CMK (cell line): Measurements from ENCODE around the gene HYKK.
"Not testable (repeated sequence)": the region's sequence is repeated elsewhere in the genome, so short reads cannot be mapped to it uniquely, and the experiment has no call there.

Experiments
- DNase-seq: peaks from one replicate; pipeline ENCODE4 v3.0.0-alpha.2; 2010; ENCODE audit warnings: low read depth

The HYKK gene

DNA sequence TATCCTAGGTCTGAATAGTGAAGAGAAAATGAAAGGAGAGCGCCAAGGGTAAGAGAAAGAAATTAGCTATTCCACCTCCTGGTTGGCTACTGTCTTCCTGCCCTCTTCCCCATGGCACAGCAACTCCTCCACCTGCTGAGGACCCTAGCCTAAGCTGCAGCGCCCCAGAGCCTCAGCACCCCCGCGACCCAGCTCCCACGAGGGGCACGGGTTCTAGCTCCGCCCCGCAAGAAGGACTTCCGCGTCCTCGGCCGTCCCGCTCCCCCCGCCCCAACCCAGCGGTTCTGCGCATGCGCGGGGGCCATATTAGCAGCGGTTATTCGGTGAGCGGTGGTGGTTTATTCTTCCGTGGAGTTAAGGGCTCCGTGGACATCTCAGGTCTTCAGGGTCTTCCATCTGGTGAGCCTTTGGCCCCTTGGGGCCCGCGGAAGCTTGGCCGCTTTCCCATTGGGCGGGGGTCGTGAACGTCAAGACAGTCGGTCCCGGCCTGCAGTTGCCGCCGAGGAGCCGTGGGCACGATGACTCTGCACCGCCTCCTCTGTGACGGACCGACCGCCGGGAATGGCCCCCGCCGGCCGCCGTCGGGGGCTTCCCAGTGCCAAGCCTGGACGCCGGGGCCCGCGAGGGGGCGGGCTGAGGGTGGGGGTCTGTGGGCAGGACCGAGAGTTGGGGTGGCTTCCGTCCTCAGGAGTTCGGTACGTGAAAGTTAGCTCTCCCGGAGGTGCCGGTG is 32.9 kb downstream of the HYKK start, which contains the start of gene PSMA4:
TSS of gene PSMA4 (plus strand) at position 304 of the 730 bp plus-strand sequence. CDS start 1,484 bp downstream, outside the sequence.
- peak; percentile 88 for DNase-seq

DNA sequence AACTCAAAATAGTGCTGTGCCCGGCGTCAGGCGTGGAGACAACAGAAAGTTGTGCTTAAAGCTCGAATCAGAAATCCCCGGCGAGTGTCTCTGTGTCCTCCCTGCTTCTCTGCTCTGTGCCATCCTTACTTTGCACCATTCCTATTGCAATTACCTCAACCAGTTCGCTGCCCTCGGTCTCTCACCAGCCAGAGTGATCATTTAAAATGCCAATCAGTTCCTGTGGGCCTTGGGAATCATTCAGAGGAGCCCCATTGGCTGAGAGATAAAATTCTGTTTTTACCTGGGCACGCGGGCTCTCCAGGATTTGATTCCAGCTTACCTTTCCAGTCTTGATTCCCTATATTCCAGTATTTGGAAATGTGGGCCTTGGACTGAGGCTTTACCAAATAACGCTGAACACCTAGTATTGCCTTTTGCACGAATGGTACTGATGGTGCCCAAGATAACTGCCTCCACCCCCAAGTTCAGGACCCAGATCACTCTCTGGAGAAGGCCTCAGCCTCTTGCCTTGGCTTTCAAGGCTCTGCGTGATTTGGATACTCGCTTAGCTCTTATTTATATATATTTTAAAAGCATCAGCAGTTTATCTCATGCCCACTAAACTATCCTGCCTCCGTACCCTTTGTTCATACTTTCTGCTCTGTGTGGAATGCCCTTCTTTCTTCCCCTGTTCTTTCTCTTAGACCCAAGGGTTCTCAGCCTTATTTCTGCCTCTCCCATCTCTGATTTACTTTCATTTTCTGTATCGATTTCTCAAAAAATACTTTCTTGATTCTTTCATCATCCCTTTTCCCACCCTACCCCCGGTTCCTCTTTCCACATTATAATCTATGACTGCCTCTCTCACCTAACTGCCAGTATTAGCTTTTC is 33.7 kb downstream of the HYKK start:
- no peak for DNase-seq

DNA sequence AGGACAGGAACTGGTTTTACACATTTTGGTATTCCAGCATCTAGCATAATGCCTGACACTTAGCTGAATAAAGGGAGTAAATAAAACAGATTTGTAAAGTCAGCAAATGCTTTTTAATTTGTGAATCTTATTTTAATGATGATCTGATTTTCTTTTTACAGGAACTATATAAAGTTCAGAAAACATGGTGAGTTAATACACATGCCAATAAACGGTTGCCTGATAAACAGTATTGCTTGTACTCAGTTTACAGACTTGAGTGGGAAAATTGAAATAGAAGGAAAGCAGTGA is 34.3 kb downstream of the HYKK start:
- no peak for DNase-seq

DNA sequence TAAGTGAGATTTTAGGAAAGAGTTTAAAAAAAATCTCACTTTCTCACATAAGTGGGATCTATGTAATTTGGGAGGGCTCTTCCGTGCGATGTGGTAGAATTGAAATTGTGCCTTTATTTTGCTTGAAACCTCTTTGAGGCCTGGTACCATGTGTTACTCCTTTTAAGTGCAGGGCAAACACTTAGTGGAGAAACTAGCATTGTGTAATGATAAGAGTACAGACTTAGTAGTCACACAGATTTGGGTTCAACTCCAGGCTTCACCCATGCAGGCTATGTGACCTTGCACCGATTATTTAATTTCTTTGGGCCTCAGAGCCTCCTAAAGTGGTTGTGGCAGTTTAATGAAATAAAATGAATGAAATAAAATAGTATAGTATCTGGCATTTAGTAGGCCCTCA is 35.3 kb downstream of the HYKK start:
- DNase-seq, result no peak

DNA sequence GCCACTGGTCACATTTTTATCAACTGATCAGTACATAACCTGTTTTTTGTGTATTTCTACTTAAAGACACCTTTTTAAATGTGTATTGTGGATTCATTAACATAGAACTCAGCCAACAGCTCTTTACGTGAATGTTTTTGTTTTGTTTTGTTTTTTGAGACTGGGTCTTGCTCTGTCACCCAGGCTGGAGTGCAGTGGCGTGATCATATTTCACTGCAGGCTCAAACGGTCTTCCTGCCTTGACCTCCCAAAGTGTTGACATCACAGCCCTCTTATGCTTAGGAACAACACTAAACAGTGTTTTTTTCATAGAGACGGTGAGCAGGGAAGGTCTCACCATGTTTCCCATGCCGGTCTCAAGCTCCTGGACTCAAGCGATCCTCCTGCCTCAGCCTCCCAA is 42.8 kb downstream of the HYKK start:
- no peak for DNase-seq

DNA sequence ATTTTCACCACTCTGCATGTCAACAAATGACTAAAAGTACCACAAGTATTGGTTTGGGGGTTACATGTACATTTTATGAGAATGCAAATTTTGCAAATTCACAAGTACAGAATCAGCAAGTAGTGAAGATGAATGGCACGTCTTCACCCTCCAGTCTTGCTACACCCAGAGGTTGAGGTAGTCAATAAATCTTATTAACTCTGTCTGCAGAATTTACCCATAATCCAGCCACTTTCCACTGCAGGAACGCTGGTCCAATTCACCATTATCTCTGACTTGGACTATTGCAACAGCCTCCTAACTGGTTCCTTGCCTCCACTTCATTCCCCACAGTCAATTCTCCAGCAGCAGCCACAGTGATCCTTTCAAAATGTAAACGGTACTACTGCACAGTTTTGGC is 43.4 kb downstream of the HYKK start:
- no peak for DNase-seq

DNA sequence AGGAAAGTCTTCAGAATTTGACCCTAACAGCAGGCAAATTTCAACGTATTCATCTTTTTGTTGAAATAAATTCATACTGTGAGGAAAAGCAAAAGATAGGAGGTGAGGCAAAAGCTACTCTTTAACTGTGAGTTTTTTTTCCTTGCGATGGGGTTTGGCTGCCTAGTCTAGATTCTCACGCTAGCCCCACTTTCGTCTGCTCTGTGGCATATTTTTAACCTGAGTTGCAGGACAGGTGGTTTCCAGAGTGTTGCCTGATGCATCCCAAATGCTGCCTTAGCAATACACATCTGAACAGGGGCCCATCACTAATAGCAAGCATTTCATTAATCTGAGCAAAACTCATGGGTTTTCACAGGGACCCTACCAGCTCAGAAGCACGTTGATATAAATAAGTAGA is 44.5 kb downstream of the HYKK start:
- DNase-seq, result no peak

DNA sequence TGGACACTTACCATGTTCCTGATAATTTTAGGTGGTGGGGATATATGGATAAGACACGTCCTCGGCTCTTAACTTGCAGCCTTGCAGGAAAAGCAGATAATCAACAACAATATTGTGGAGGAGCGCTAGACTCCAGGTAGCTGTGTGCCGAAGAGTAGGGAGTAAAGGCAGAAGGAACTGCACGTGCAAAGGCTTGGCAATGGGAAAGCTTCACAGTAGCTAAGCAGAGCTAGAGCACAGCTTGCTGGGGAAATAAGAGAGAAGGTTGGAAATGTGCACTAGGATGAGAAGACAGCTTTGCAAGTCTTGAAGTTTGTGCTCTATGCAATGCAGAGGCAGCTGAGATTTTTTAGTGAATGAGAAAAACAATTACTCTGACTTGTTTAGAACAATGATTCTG is 45.2 kb downstream of the HYKK start:
- no peak for DNase-seq

DNA sequence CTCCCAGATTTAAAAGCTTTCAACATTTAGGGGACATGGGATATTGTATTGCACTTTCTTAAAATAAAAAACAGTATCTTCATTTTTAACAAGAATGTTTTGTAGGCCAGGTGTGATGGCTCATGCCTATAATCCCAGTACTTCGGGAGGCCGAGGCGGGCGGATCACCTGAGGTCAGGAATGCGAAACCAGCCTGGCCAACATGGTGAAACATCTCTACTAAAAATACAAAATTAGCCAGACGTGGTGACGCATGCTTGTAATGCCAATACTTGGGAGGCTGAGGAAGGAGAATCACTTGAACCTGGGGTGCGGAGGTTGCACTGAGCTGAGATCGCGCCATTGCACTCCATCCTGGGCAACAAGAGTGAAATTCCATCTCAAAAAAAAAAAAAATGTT is 52.8 kb downstream of the HYKK start:
- DNase-seq, result not testable (repeated sequence)

DNA sequence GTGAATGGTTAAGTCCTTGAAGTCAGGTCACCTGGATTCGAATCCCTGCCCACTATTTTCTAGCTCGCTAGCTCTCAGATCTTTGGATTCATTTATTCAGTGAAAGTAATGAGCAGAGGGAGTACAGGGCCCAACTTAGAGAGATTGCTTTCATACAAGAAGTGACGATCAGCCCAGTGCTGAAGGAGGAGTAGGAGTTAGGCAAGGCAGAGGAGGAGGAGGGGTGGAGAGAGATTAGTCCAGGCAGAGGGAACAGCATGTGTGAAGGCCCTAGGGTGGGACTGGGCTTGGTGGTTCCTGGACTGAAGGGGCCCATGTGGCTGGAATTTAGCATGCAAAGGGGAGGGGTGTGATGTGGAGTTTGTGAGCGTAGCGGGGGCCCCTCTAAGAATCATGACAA is 54.1 kb downstream of the HYKK start:
- DNase-seq, result no peak

DNA sequence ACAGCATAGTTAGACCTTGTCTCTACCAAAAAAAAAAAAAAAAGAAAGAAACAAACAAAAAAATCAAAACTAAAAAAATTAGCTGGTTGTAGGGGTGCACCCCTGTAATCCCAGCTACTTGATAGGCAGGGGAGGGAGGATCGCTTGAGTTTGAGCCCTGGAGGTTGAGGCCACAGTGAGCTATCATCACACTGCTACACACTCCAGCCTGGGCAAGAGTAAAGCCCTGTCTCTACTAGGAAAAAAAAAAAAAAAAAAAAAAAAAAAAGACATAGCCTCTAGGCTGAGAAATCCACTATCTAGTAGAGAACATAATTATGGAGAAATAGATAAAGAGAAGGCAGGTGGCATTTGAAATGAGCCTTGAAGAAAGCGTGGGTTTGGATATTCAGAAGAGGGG is 55.7 kb downstream of the HYKK start:
- DNase-seq, result no peak

DNA sequence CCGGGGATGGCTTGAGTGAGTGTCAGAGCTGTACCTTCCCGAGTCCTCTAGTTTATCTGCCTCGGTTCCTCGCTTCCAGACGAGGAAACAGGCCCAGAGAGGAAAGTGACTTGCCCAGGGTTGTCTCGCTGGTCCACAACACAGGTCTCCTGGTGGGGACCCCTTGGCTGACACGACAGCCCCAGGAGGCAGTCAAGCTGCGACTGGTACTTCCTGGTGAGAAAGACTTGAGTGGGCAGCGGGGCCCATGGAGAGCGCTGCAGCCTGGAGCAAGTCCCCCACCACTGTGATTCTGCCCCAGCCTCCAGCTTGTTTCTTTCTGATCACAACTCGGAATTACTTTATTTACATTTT is 57.3 kb downstream of the HYKK start:
- no peak for DNase-seq

DNA sequence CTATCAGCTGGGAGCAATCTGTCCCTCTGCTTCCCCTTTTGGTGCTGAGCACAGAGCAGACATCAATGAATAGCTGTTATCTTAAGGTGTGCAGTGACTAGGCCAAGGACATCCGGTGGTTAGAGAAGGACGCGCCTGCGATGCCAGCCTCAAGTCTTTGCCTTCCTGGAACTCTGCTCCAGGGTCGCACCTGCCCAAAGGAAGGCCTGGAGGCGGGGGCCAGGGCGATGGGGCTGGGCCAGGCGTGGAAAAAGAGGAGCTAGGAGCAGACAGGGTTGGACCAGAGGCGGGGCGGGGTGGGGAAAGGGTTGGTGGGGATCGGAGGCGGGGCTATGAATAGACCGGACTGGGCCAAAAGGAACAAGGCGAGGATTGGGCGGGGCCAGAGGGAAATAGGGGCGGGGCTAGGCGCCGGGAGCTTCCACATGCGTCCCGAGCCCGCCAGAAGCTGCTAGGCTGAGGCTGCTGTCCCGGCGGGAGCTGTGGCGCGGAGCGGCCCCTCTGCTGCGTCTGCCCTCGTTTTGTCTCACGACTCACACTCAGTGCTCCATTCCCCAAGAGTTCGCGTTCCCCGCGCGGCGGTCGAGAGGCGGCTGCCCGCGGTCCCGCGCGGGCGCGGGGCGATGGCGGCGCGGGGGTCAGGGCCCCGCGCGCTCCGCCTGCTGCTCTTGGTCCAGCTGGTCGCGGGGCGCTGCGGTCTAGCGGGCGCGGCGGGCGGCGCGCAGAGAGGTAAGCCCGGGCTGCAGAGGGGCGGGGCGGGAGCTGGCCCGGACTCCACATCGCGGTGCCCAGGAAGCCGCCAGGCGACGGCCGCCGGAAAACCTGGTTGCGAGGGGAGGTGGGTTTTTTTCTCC is 57.9 kb downstream of the HYKK start, which contains the start of gene CHRNA5:
TSS of gene CHRNA5 (plus strand) at position 424 of the 854 bp plus-strand sequence. CDS start at position 624, 200 bp downstream.
- DNase-seq, result peak; percentile 83

DNA sequence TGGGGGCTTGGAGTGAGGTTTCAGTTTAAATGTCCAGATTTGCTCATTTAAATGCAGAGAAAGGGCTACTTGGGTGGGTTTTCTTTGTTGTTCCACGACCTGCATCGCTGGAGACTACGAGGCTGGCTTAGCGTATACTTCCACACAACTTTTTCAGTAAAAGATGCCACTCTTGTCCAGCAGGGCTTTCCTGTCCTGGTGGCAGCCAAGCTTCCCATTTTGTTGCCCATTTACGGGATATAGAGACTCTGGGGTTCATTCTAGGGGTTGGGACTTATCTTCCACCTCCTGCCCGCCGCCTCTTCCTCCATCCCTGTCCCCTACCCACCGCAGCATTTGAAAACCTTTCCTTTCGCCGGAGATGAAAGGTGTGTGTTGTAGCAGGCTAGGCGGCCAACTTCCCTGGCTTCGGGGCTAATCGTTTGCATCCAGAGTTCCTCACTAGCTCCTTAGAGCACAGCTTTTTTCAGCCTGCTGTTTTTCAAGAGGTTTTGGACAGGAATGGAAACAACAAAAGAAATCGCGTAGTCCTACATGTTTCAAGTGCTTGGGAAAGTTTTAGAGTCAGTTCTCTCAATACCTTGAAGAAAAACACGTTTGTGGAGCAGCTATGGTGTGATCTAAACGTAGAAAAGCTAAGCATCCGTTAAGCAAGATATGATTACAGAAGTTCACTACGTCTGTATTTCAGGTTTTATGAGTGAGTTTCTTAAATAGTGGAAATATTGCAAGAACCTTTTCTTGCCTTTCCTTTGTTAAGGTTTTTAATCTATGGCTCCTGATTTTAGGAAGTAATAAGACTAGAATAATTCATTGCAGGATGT is 58.8 kb downstream of the HYKK start:
- no peak for DNase-seq

DNA sequence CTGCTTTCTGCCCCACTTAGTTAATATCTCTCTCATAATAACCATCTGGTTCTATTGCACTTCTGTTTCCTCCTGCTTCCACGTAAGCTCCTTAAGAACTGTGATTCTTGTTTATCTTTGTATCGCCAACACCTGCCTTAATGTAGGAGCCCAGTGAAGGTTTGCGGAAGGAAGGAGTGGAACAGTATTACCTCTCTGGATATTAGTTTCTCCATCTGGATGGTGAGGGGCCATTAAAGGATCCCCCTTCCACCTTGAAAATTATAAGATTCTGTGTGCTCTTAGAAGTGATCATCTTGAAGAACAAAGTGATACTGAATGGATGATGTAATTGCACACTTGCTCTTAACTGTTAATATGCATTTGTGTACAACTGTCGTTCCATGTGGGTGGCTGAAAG is 60.2 kb downstream of the HYKK start:
- no peak for DNase-seq

DNA sequence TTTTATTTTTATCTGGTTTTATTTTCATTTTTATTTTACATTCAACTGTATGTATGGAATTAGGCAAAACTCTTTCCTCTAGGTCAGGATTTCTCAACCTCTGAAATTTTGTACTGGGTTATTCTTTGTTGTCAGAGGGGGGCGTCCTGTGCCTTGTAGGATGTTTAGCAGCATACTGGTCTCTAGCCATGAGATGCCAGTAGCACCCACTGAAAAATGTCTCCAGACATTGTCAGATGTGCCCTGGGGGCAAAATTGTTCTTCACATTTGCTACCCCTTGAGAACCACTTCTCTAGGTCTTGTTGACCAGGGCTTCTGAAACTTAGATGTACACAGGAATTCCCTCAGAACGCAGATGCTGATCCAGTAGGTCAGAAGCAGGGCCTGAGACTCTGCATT is 63.3 kb downstream of the HYKK start:
- DNase-seq, result no peak

DNA sequence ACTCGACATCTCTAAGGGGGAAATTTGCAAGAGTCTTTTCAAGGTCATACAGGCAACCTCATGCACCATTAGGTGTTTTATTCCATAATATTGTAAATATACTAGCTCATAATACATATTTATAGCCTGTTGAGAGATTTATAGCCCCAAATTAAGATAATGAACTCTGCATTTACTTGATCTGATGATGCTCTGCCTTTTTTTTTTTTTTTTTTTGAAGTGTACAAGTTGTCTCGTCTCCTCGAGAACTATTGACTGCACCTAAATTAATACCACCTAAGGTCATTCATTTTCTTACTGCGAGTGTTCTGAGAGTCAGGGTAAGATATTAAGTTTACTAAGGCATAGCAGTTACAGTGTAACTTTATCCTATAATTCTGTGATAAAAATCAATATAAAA is 64.0 kb downstream of the HYKK start:
- no peak for DNase-seq

DNA sequence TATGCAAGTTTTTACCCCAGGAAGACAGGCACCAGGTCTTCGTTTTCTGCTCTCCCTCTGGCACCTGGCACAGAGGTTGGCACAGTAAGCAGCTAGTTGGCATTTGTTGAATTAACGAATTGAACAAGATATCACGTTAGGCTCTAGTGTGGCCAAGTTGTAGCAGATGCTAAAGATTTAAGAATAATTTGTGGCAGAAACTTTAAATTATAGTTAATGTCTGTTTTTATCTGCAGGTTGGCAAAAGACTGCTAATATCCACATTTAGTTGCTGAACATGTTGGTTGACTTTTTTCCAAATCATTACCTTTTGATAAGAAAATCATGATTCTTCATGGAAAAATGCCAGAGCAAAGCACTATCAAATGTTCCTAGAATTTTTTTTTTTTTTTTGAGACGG is 66.0 kb downstream of the HYKK start:
- DNase-seq, result no peak

DNA sequence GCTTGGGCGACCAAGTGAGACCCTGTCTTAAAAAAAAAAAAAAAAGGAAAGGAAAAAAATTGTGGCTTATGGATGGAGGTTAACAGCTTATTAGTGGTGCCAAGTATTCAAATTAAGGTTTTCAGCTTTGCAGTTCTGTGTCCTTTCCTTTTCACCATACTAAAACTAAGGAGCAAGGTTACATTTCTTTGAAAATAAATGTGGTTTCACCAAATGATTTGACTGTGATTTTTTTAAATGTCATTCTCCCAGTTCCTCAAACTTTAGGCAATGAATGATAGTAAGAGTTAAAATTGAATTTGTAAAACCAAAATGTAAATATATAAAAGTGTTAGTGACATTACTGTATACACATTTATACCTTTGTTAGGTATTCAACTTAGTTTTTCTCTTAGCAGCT is 67.6 kb downstream of the HYKK start:
- no peak for DNase-seq
